A549 (cell line): ENCODE data around the gene CEP83. TPM values are rescaled to one million over a fixed set of nuclear protein-coding genes. Genes with fewer than 3 reads are reported as not detected.

Experiments
- ATAC-seq, 2 experiments: fragments of 200-7000 bp in 1 of 2; fragments of >200 bp in 1 of 2; cut with Nextera tagmentation in 1 of 2; cut with Tn5 transposase in 1 of 2; 3 replicates each; pipeline versions ENCODE4 v1.8.0 to v1.9.1; 2018 to 2020; ENCODE audit warnings: mild to moderate bottlenecking in 1 of 2, moderate library complexity in 1 of 2
- CTCF ChIA-PET: fragments of 300-600 bp; sonication (Branson Sonifier 250); formaldehyde crosslinking; extraction: SDS; loops from one replicate; lab custom pipeline; 2021; ENCODE audit warnings: antibody characterized with exemption, inconsistent platforms; lab: Yijun Ruan, JAX
- POLR2A ChIA-PET: fragments of 350-600 bp; formaldehyde crosslinking; extraction: SDS; loops from one replicate; lab custom pipeline; 2021; ENCODE audit warnings: antibody characterized with exemption, inconsistent platforms; lab: Yijun Ruan, JAX
- DNase-seq, 2 experiments: peaks; one replicate each; pipeline versions ENCODE4 v3.0.0 to v3.0.0-alpha.2; 2011 to 2016; ENCODE audit warnings: low read depth in 1 of 2, low spot score in 1 of 2
- FAIRE-seq: peaks from 2 replicates; lab custom pipeline; 2011; peaks lifted over from hg19 to GRCh38; lab: Jason Lieb, UNC
- H3K27ac ChIP-seq, 2 experiments: fragments of >200 bp; sonication (Bioruptor Twin); formaldehyde crosslinking; 3 replicates each; pipeline ENCODE4 v1.5.1; 2016 to 2017
- H3K4me1 ChIP-seq: fragments of >200 bp; sonication (Bioruptor Twin); formaldehyde crosslinking; 3 replicates; pipeline ENCODE4 v1.6.1; 2016
- H3K4me2 ChIP-seq: fragments of >200 bp; sonication (Bioruptor Twin); formaldehyde crosslinking; 3 replicates; pipeline ENCODE4 v1.6.1; 2016
- H3K4me3 ChIP-seq: fragments of >200 bp; sonication (Bioruptor Twin); formaldehyde crosslinking; 3 replicates; pipeline ENCODE4 v1.5.1; 2016
- H3K9me3 ChIP-seq: fragments of >200 bp; sonication (Bioruptor Twin); formaldehyde crosslinking; 3 replicates; pipeline ENCODE4 v1.6.1; 2016
- ATOH8 ChIP-seq: fragments of 250-450 bp; sonication (Bioruptor Pico); IDR thresholded peaks from 2 replicates; pipeline ENCODE4 v1.5.0; 2020; ENCODE audit warnings: low read depth, mild to moderate bottlenecking, moderate library complexity
- BHLHE40 ChIP-seq: IDR thresholded peaks from 2 replicates; pipeline ENCODE4 v1.6.1; 2012; ENCODE audit warnings: low read depth, low read length, inconsistent platforms
- CBX8 ChIP-seq: fragments of 200-600 bp; sonication (generic); IDR thresholded peaks from 2 replicates; pipeline ENCODE4 v1.6.1; 2016
- CEBPB ChIP-seq, 2 experiments: fragments of >200 bp in 1 of 2; sonication (Bioruptor Twin) in 1 of 2; formaldehyde crosslinking in 1 of 2; IDR thresholded peaks; 2 replicates each; pipeline ENCODE4 v1.6.1; 2012 to 2016
- CHD2 ChIP-seq: fragments of 150-350 bp; IDR thresholded peaks from 2 replicates; pipeline ENCODE4 v1.6.1; 2014; ENCODE audit warnings: low read length; ENCODE audit not compliant: partially characterized antibody
- CHD4 ChIP-seq: fragments of 200-600 bp; sonication (generic); IDR thresholded peaks from 2 replicates; pipeline ENCODE4 v1.6.1; 2016; ENCODE audit warnings: antibody characterized with exemption, mild to moderate bottlenecking, borderline replicate concordance
- E2F6 ChIP-seq: IDR thresholded peaks from 2 replicates; pipeline ENCODE4 v1.6.1; 2012; ENCODE audit warnings: low read depth, borderline replicate concordance
- EHF ChIP-seq: fragments of 250-450 bp; sonication (Bioruptor Pico); IDR thresholded peaks from 2 replicates; pipeline ENCODE4 v1.5.0; 2020; ENCODE audit warnings: mild to moderate bottlenecking
- FOSB ChIP-seq: fragments of 250-450 bp; sonication (Bioruptor Pico); IDR thresholded peaks from 2 replicates; pipeline ENCODE4 v1.5.0; 2020; ENCODE audit warnings: mild to moderate bottlenecking, moderate library complexity
- FOSL2 ChIP-seq, 2 experiments: fragments of 450-650 bp in 1 of 2; fragments of >200 bp in 1 of 2; sonication (Bioruptor Twin) in 1 of 2; formaldehyde crosslinking; IDR thresholded peaks; 2 replicates each; pipeline versions ENCODE4 v1.5.0 to v1.6.1; 2016 to 2020; ENCODE audit warnings: mild to moderate bottlenecking in 1 of 2, moderate library complexity in 1 of 2
- FOXS1 ChIP-seq: fragments of 250-450 bp; sonication (Bioruptor Pico); IDR thresholded peaks from 2 replicates; pipeline ENCODE4 v1.5.0; 2020; ENCODE audit warnings: mild to moderate bottlenecking, moderate library complexity
- HEYL ChIP-seq: fragments of 250-450 bp; sonication (Bioruptor Pico); IDR thresholded peaks from 2 replicates; pipeline ENCODE4 v1.8.0; 2021; ENCODE audit warnings: mild to moderate bottlenecking, moderate library complexity
- HOXA7 ChIP-seq: fragments of 250-450 bp; sonication (Bioruptor Pico); IDR thresholded peaks from 2 replicates; pipeline ENCODE4 v1.5.0; 2020; ENCODE audit warnings: mild to moderate bottlenecking, moderate library complexity
- HOXB13 ChIP-seq: fragments of 250-450 bp; sonication (Bioruptor Pico); IDR thresholded peaks from 2 replicates; pipeline ENCODE4 v1.5.0; 2020; ENCODE audit warnings: low read depth, mild to moderate bottlenecking, moderate library complexity
- JUNB ChIP-seq: fragments of >200 bp; sonication (Bioruptor Twin); formaldehyde crosslinking; IDR thresholded peaks from 2 replicates; pipeline ENCODE4 v1.6.1; 2016
- KDM1A ChIP-seq: fragments of 200-600 bp; sonication (generic); IDR thresholded peaks from 2 replicates; pipeline ENCODE4 v1.6.1; 2016; ENCODE audit warnings: low read depth, mild to moderate bottlenecking
- MAZ ChIP-seq: fragments of 150-350 bp; IDR thresholded peaks from 2 replicates; pipeline ENCODE4 v1.6.1; 2014; ENCODE audit warnings: antibody characterized with exemption, low read depth, low read length, borderline replicate concordance
- MYC ChIP-seq: IDR thresholded peaks from 2 replicates; pipeline ENCODE4 v1.6.1; 2012; ENCODE audit warnings: mild to moderate bottlenecking, inconsistent platforms, low read length, improper control_type of control experiment, borderline replicate concordance
- NFE2L2 ChIP-seq: fragments of 150-350 bp; conservative IDR thresholded peaks from 2 replicates; pipeline ENCODE4 v1.6.1; 2014; ENCODE audit warnings: low read length
- NR3C1 ChIP-seq: fragments of >200 bp; sonication (Bioruptor Twin); formaldehyde crosslinking; IDR thresholded peaks from 3 replicates; pipeline ENCODE4 v1.6.1; 2017
- PBX3 ChIP-seq: IDR thresholded peaks from 2 replicates; pipeline ENCODE4 v1.6.1; 2012
- PHF8 ChIP-seq: fragments of 200-600 bp; sonication (generic); IDR thresholded peaks from 2 replicates; pipeline ENCODE4 v1.6.1; 2016; ENCODE audit warnings: low read depth, mild to moderate bottlenecking, antibody characterized with exemption, moderate library complexity, borderline replicate concordance
- POLR2AphosphoS2 ChIP-seq: conservative IDR thresholded peaks from 2 replicates; pipeline ENCODE4 v1.6.1; 2012; ENCODE audit warnings: low read length, improper control_type of control experiment, inconsistent platforms
- RAD21 ChIP-seq, 2 experiments: fragments of >200 bp in 1 of 2; sonication (Bioruptor Twin) in 1 of 2; formaldehyde crosslinking in 1 of 2; IDR thresholded peaks in 1 of 2; conservative IDR thresholded peaks in 1 of 2; 2 replicates in 1 of 2; 3 replicates in 1 of 2; pipeline ENCODE4 v1.6.1; 2012 to 2018; ENCODE audit warnings: inconsistent platforms in 1 of 2
- RCOR1 ChIP-seq: fragments of 150-350 bp; IDR thresholded peaks from 2 replicates; pipeline ENCODE4 v1.6.1; 2014; ENCODE audit warnings: antibody characterized with exemption, low read length, low read depth
- SREBF2 ChIP-seq: fragments of 450-650 bp; IDR thresholded peaks from 2 replicates; pipeline ENCODE4 v1.6.1; 2014; ENCODE audit warnings: mild to moderate bottlenecking, moderate library complexity
- TFCP2L1 ChIP-seq: fragments of 250-450 bp; sonication (Bioruptor Pico); IDR thresholded peaks from 2 replicates; pipeline ENCODE4 v1.5.0; 2021; ENCODE audit warnings: mild to moderate bottlenecking
- ZFP36 ChIP-seq: fragments of 450-650 bp; IDR thresholded peaks from 2 replicates; pipeline ENCODE4 v1.6.1; 2014; ENCODE audit warnings: borderline replicate concordance; ENCODE audit not compliant: partially characterized antibody
- ZNF302 ChIP-seq: fragments of 250-450 bp; sonication (Bioruptor Pico); IDR thresholded peaks from 2 replicates; pipeline ENCODE4 v1.9.0; 2021; ENCODE audit warnings: inconsistent platforms, mild to moderate bottlenecking, moderate library complexity
- WGBS: methylation state at CpG from one replicate; pipeline ENCODE4 v1.1.6; 2017; ENCODE audit errors: missing lambda C conversion rate; 5-methylcytosine and 5-hydroxymethylcytosine counted together
- polyA plus RNA-seq, 4 experiments: library from polyadenylated mRNA; depleted of rRNA in 3 of 4; stranded (reverse); fragments of >200 nt; fragmentation: RNase III in 1 of 4; extraction: RNeasy Plus Mini Kit Qiagen cat#74134 plus additional on column Dnase treatment in 1 of 4; gene quantifications; 2 replicates in 3 of 4; 3 replicates in 1 of 4; pipeline ENCODE4 v1.2.3, GENCODE V29; 2011 to 2017
- TF ChIP-seq, protein P1 (sequence below): fragments of 450-650 bp; IDR thresholded peaks from 2 replicates; pipeline ENCODE4 v1.6.1; 2014; ENCODE audit warnings: antibody characterized with exemption

Gene CEP83
- polyA plus RNA-seq, 2 of the 4 experiments (the other 2 are of a cell fraction) = 8.5 to 21.4 TPM

GRCh38 chr12:94491489-94491888, 31.8 kb upstream of the CEP83 start:
- POLR2A ChIA-PET = no interaction called here
- WGBS = 75% methylated on average over 2 of the region's 2 CpGs
- no peak for TF ChIP-seq EHF
- TF ChIP-seq SREBF2 = no peak
- no peak for TF ChIP-seq ATOH8 (CRISPR knock-in tag)
- no peak for TF ChIP-seq MAZ
- no peak for TF ChIP-seq ZNF302 (CRISPR knock-in tag)
- no peak for TF ChIP-seq ZFP36
- no peak for TF ChIP-seq HOXB13 (CRISPR knock-in tag)
- no peak for TF ChIP-seq PHF8
- no peak for TF ChIP-seq CEBPB (IDR thresholded peaks at IDR 0.05)
- no peak for TF ChIP-seq FOXS1 (CRISPR knock-in tag)
- TF ChIP-seq NFE2L2 = no peak
- TF ChIP-seq NR3C1 = no peak
- TF ChIP-seq HOXA7 (CRISPR knock-in tag) = no peak
- no peak for TF ChIP-seq FOSL2 (IDR thresholded peaks at IDR 0.05)
- TF ChIP-seq FOSL2 (CRISPR knock-in tag; IDR thresholded peaks at IDR 0.05) = no peak
- TF ChIP-seq HEYL (CRISPR knock-in tag) = no peak
- no peak for TF ChIP-seq PBX3
- TF ChIP-seq POLR2AphosphoS2 = no peak
- no peak for TF ChIP-seq JUNB
- TF ChIP-seq TFCP2L1 (CRISPR knock-in tag) = no peak
- TF ChIP-seq CHD2 = no peak
- Histone ChIP-seq H3K9me3 (no peaks in the 10 kb centered on the region; the same call in 2 of the 3 replicates), H3K4me2 (no peak overlapping the region), H3K4me1 (no peaks in the 10 kb centered on the region), H3K4me3 (no peak overlapping the region), H3K27ac (no peak overlapping the region)
- FAIRE-seq (no peak), ATAC-seq (no peak), DNase-seq (no peak)
- CTCF ChIA-PET = no interaction called here

DNA sequence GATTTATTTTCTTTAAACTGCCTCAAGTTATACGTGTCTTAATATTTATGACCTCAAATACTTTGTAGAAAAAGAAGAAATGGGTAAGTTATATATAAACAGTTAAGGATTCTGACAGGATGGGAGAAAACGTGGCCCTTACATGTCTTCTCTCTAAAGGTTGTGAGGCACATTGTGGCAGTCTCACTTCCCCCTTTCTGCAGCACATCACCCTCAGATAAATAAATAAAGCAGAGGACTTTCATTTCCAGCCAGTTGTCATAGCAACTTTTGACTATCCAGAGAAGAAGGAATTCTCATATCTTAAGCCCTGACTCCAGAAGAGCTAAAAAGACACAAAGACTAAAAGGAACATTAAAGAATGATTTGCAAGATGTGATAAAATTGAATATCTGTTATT, 28.8 kb upstream of the CEP83 start:
- ChIA-PET POLR2A (no interaction called here), CTCF (no interaction called here)
- whole genome bisulfite sequencing = 9% methylated on average over 2 of the region's 2 CpGs
- FAIRE-seq = no peak
- H3K9me3 ChIP-seq = no peaks in the 10 kb centered on the region
- H3K27ac ChIP-seq = no peak overlapping the region
- no peak for ATAC-seq
- H3K4me1 ChIP-seq = no peaks in the 10 kb centered on the region
- no peak for TF ChIP-seq CEBPB (IDR thresholded peaks at IDR 0.05)
- no peak for TF ChIP-seq BHLHE40
- TF ChIP-seq FOSB (CRISPR knock-in tag) = no peak
- no peak for TF ChIP-seq CHD2
- no peak for TF ChIP-seq KDM1A
- no peak for TF ChIP-seq ZNF302 (CRISPR knock-in tag)
- TF ChIP-seq RCOR1 = no peak
- no peak overlapping the region for H3K4me3 ChIP-seq
- no peak for DNase-seq
- no peak overlapping the region for H3K4me2 ChIP-seq

- Histone ChIP-seq H3K4me3 (no peak overlapping the region), H3K4me2 (no peak overlapping the region), H3K4me1 (no peaks in the 10 kb centered on the region), H3K9me3 (no peaks in the 10 kb centered on the region), H3K27ac (no peak overlapping the region)
- ChIA-PET POLR2A (no interaction called here), CTCF (interaction anchor here (1.2 kb wide), 1 partner anchor 49 kb away, joined by 3 read pairs; no protein-coding TSS in a partner anchor)
- ATAC-seq (no peak), FAIRE-seq (no peak), DNase-seq (no peak)
- TF ChIP-seq, protein P1, sequence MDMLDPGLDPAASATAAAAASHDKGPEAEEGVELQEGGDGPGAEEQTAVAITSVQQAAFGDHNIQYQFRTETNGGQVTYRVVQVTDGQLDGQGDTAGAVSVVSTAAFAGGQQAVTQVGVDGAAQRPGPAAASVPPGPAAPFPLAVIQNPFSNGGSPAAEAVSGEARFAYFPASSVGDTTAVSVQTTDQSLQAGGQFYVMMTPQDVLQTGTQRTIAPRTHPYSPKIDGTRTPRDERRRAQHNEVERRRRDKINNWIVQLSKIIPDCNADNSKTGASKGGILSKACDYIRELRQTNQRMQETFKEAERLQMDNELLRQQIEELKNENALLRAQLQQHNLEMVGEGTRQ = no peak
- TF ChIP-seq MYC (no peak), E2F6 (no peak), HEYL (CRISPR knock-in tag) (no peak), FOSB (CRISPR knock-in tag) (no peak), RCOR1 (no peak), RAD21 (conservative IDR thresholded peaks at IDR 0.05 in 1 of 2, IDR thresholded peaks at IDR 0.05 in 1 of 2) (no peak), CBX8 (no peak), PBX3 (no peak), POLR2AphosphoS2 (no peak), CHD4 (no peak), CHD2 (no peak)
- 4% methylated on average over 1 of the region's 1 CpG for WGBS
Measured at GRCh38 chr12:94481734-94482133, 22.1 kb upstream of the CEP83 start.
